ENCODE results near the gene STK38.

Gene STK38

DNA sequence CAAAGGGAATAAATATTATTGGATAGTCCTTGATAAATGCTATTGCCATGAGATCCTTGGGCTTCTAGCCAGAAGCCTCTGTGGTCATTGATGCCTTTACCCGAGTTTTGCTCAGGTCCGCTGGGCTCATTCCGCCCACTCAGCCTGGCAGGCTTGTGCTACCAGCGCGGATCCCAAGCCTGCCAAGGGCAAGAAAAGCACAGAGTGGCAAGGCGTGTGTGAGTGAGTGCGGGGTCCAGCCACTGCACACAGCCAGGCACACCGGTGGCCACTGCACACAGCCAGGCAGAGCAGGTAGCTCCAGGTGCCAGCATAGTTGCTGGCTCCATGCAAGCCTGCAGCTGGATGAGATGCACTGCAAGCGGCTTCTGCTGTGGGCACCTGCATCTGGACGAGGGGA lies 38.7 kb downstream of the STK38 start:
- Histone ChIP-seq H3K79me2 (ENCODE audit: insufficient read depth, low read length) (no peaks in the 10 kb centered on the region), H3K27me3 (ENCODE audit: insufficient read depth, low read length, poor library complexity) (no peaks in the 10 kb centered on the region), H3K4me2 (ENCODE audit: insufficient read depth, low read length) (no peak overlapping the region), H4K20me1 (ENCODE audit: insufficient read depth, low read length) (no peaks in the 10 kb centered on the region), H3K36me3 (ENCODE audit: insufficient read depth, low read length) (peaks cover 83% of the 10 kb centered on the region), H2AFZ (ENCODE audit: low read depth, low read length) (no peak overlapping the region), H3K4me1 (ENCODE audit: insufficient read depth, low read length) (no peaks in the 10 kb centered on the region), H3K4me3 (ENCODE audit: low read depth in 1 of 2, low read length in 2 of 2) (no peak overlapping the region), H3K9me3 (ENCODE audit: insufficient read depth, low read length, severe bottlenecking) (no peaks in the 10 kb centered on the region), H3K9ac (ENCODE audit: low read depth, low read length) (no peak overlapping the region), H3K27ac (ENCODE audit: low read length) (no peak overlapping the region)
- TF ChIP-seq EZH2 (IDR thresholded peaks at IDR 0.05; ENCODE audit: borderline replicate concordance, low read depth, low read length, severe bottlenecking) = no peak
- TF ChIP-seq, protein P1, sequence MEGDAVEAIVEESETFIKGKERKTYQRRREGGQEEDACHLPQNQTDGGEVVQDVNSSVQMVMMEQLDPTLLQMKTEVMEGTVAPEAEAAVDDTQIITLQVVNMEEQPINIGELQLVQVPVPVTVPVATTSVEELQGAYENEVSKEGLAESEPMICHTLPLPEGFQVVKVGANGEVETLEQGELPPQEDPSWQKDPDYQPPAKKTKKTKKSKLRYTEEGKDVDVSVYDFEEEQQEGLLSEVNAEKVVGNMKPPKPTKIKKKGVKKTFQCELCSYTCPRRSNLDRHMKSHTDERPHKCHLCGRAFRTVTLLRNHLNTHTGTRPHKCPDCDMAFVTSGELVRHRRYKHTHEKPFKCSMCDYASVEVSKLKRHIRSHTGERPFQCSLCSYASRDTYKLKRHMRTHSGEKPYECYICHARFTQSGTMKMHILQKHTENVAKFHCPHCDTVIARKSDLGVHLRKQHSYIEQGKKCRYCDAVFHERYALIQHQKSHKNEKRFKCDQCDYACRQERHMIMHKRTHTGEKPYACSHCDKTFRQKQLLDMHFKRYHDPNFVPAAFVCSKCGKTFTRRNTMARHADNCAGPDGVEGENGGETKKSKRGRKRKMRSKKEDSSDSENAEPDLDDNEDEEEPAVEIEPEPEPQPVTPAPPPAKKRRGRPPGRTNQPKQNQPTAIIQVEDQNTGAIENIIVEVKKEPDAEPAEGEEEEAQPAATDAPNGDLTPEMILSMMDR (IDR thresholded peaks at IDR 0.05; ENCODE audit: borderline replicate concordance, extremely low read depth, low read length, poor library complexity, severe bottlenecking) = no peak
- ATAC-seq (ENCODE audit: insufficient read depth, low read depth) (no peak), DNase-seq (no peak)

- H3K9ac ChIP-seq (ENCODE audit: low read depth, low read length) = no peak overlapping the region
- H3K36me3 ChIP-seq (ENCODE audit: insufficient read depth, low read length) = peaks cover 66% of the 10 kb centered on the region
- H4K20me1 ChIP-seq (ENCODE audit: insufficient read depth, low read length) = no peaks in the 10 kb centered on the region
- ATAC-seq (ENCODE audit: insufficient read depth, low read depth) (no peak), DNase-seq (no peak)
- no peaks in the 10 kb centered on the region for H3K27me3 ChIP-seq (ENCODE audit: insufficient read depth, low read length, poor library complexity)
- H3K4me1 ChIP-seq (ENCODE audit: insufficient read depth, low read length) = no peaks in the 10 kb centered on the region
- TF ChIP-seq EZH2 (IDR thresholded peaks at IDR 0.05; ENCODE audit: borderline replicate concordance, low read depth, low read length, severe bottlenecking) = no peak
- TF ChIP-seq, protein P1 (IDR thresholded peaks at IDR 0.05; ENCODE audit: borderline replicate concordance, extremely low read depth, low read length, poor library complexity, severe bottlenecking) = no peak
- no peaks in the 10 kb centered on the region for H3K9me3 ChIP-seq (ENCODE audit: insufficient read depth, low read length, severe bottlenecking)
- no peak overlapping the region for H3K4me3 ChIP-seq (ENCODE audit: low read depth in 1 of 2, low read length in 2 of 2)
- no peak overlapping the region for H3K27ac ChIP-seq (ENCODE audit: low read length)
- no peaks in the 10 kb centered on the region for H3K79me2 ChIP-seq (ENCODE audit: insufficient read depth, low read length)
- no peak overlapping the region for H2AFZ ChIP-seq (ENCODE audit: low read depth, low read length)
- no peak overlapping the region for H3K4me2 ChIP-seq (ENCODE audit: insufficient read depth, low read length)
Measured at GRCh38 chr6:36506611-36507010, 40.7 kb downstream of the STK38 start.

GRCh38 chr6:36505744-36506534 lies 41.3 kb downstream of the STK38 start:
- Histone ChIP-seq H3K4me2 (ENCODE audit: insufficient read depth, low read length) (no peak overlapping the region), H4K20me1 (ENCODE audit: insufficient read depth, low read length) (no peaks in the 10 kb centered on the region), H3K4me1 (ENCODE audit: insufficient read depth, low read length) (no peaks in the 10 kb centered on the region), H3K79me2 (ENCODE audit: insufficient read depth, low read length) (no peaks in the 10 kb centered on the region), H3K9me3 (ENCODE audit: insufficient read depth, low read length, severe bottlenecking) (no peaks in the 10 kb centered on the region), H2AFZ (ENCODE audit: low read depth, low read length) (no peak overlapping the region), H3K36me3 (ENCODE audit: insufficient read depth, low read length) (peaks cover 59% of the 10 kb centered on the region), H3K4me3 (ENCODE audit: low read depth in 1 of 2, low read length in 2 of 2) (no peak overlapping the region), H3K9ac (ENCODE audit: low read depth, low read length) (no peak overlapping the region), H3K27me3 (ENCODE audit: insufficient read depth, low read length, poor library complexity) (no peaks in the 10 kb centered on the region), H3K27ac (ENCODE audit: low read length) (no peak overlapping the region)
- TF ChIP-seq, protein P1 (IDR thresholded peaks at IDR 0.05; ENCODE audit: borderline replicate concordance, extremely low read depth, low read length, poor library complexity, severe bottlenecking) = no peak
- TF ChIP-seq EZH2 (IDR thresholded peaks at IDR 0.05; ENCODE audit: borderline replicate concordance, low read depth, low read length, severe bottlenecking) = no peak
- DNase-seq (no peak), ATAC-seq (ENCODE audit: insufficient read depth, low read depth) (no peak)
